ENCODE measurements around the gene ASXL2. TPM values are rescaled to one million over a fixed set of nuclear protein-coding genes. Genes with fewer than 3 reads are reported as not detected.
"Not testable (repeated sequence)": the region's sequence is repeated elsewhere in the genome, so short reads cannot be mapped to it uniquely, and the experiment has no call there.

The ASXL2 gene
- total RNA-seq, 1 donor = 22.0 TPM

- no peak overlapping the region for H3K4me3 ChIP-seq (ENCODE audit: low read depth, low read length)
- DNase-seq (ENCODE audit: low read depth) = no peak
- no peak for TF ChIP-seq CTCF (IDR thresholded peaks at IDR 0.05; ENCODE audit: insufficient read depth, low read length)
Measured at GRCh38 chr2:25855065-25855464, 23.2 kb downstream of the ASXL2 start.

GRCh38 chr2:25854613-25855012 lies 23.7 kb downstream of the ASXL2 start:
- DNase-seq (ENCODE audit: low read depth) = no peak
- no peak overlapping the region for H3K4me3 ChIP-seq (ENCODE audit: low read depth, low read length)
- TF ChIP-seq CTCF (IDR thresholded peaks at IDR 0.05; ENCODE audit: insufficient read depth, low read length) = no peak

- no peak overlapping the region for H3K4me3 ChIP-seq (ENCODE audit: low read depth, low read length)
- no peak for TF ChIP-seq CTCF (IDR thresholded peaks at IDR 0.05; ENCODE audit: insufficient read depth, low read length)
- DNase-seq (ENCODE audit: low read depth) = no peak
Measured at GRCh38 chr2:25853038-25853638, 25.1 kb downstream of the ASXL2 start.

GRCh38 chr2:25851740-25852503 lies 26.4 kb downstream of the ASXL2 start:
- peak; percentile 93 for DNase-seq (ENCODE audit: low read depth)
- TF ChIP-seq CTCF (IDR thresholded peaks at IDR 0.05; ENCODE audit: insufficient read depth, low read length) = peak; percentile 58
- peak overlapping the region; percentile 31 for H3K4me3 ChIP-seq (ENCODE audit: low read depth, low read length)

GRCh38 chr2:25850400-25850799 lies 27.9 kb downstream of the ASXL2 start:
- not testable (repeated sequence) for H3K4me3 ChIP-seq (ENCODE audit: low read depth, low read length); DNase-seq (ENCODE audit: low read depth)

- DNase-seq (ENCODE audit: low read depth); H3K4me3 ChIP-seq (ENCODE audit: low read depth, low read length): not testable (repeated sequence)
Measured at GRCh38 chr2:25849350-25849749, 28.9 kb downstream of the ASXL2 start.

- TF ChIP-seq CTCF (IDR thresholded peaks at IDR 0.05; ENCODE audit: insufficient read depth, low read length) = no peak
- DNase-seq (ENCODE audit: low read depth) = peak; percentile 28
- H3K4me3 ChIP-seq (ENCODE audit: low read depth, low read length) = no peak overlapping the region
Measured at GRCh38 chr2:25845843-25846505, 32.3 kb downstream of the ASXL2 start.
